Calu3 (cell line): Measurements from ENCODE around the gene HSDL1. TPM values are rescaled to one million over a fixed set of nuclear protein-coding genes. Genes with fewer than 3 reads are reported as not detected.

ENCODE experiments used
- BruUV-seq: library from RNA; stranded (reverse); fragments of 400-500 nt; replicated peaks from 2 replicates; lab custom pipeline; 2021; lab: Mats Ljungman, UMichigan
- CTCF ChIA-PET: fragments of 300-600 bp; sonication (Branson Sonifier 250); formaldehyde crosslinking; loops from one replicate; lab custom pipeline; 2022; ENCODE audit warnings: antibody characterized with exemption; lab: Charles Lee
- DNase-seq: peaks from one replicate; pipeline ENCODE4 v3.0.0; 2022
- H3K27ac Mint-ChIP-seq: one replicate; pipeline ENCODE4 v1.8.0; 2022; ENCODE audit warnings: mixed read lengths; ENCODE audit not compliant: unreplicated experiment
- H3K27me3 Mint-ChIP-seq: one replicate; pipeline ENCODE4 v1.8.0; 2022; ENCODE audit warnings: mixed read lengths; ENCODE audit not compliant: unreplicated experiment
- H3K36me3 Mint-ChIP-seq: one replicate; pipeline ENCODE4 v1.8.0; 2022; ENCODE audit warnings: mild to moderate bottlenecking, moderate library complexity, mixed read lengths; ENCODE audit not compliant: insufficient read depth, unreplicated experiment
- H3K4me1 Mint-ChIP-seq: one replicate; pipeline ENCODE4 v1.8.0; 2022; ENCODE audit warnings: mild to moderate bottlenecking, low read depth, mixed read lengths; ENCODE audit not compliant: unreplicated experiment
- H3K4me3 Mint-ChIP-seq: one replicate; pipeline ENCODE4 v1.8.0; 2022; ENCODE audit warnings: mild to moderate bottlenecking, low read depth, moderate library complexity, mixed read lengths; ENCODE audit not compliant: unreplicated experiment
- H3K9me3 Mint-ChIP-seq: one replicate; pipeline ENCODE4 v1.8.0; 2022; ENCODE audit warnings: low read depth, mixed read lengths; ENCODE audit not compliant: unreplicated experiment
- CTCF ChIP-seq: fragments of 200-600 bp; IDR thresholded peaks from one replicate; pipeline ENCODE4 v1.8.0; 2022; ENCODE audit warnings: antibody characterized with exemption; ENCODE audit not compliant: unreplicated experiment
- intact Hi-C: fragments of 100-400 bp; cut with micrococcal nuclease; formaldehyde crosslinking; loops from one replicate; pipeline ENCODE4 v1.10.0; 2022; ENCODE audit not compliant: unreplicated experiment
- total RNA-seq: library from RNA; stranded (reverse); gene quantifications from 2 replicates; pipeline ENCODE4 v1.2.3, GENCODE V29; 2022

The HSDL1 gene
- total RNA-seq, 1 experiment from 2014 or later: 20.8 TPM

- CTCF ChIA-PET: no interaction called here
- H3K4me1 Mint-ChIP-seq: peaks cover 9% of the 10 kb centered on the region
- no peaks in the 10 kb centered on the region for H3K9me3 Mint-ChIP-seq
- no peak for DNase-seq
- peaks cover 59% of the 10 kb centered on the region for H3K36me3 Mint-ChIP-seq
- no peaks in the 10 kb centered on the region for H3K27me3 Mint-ChIP-seq
- no peak for TF ChIP-seq CTCF
- H3K4me3 Mint-ChIP-seq: no peak overlapping the region
- BruUV-seq: no TSS peak
- intact Hi-C loops: loop anchor here (10.0 kb wide), 1 partner anchor 399 kb away; no protein-coding TSS in a partner anchor
- H3K27ac Mint-ChIP-seq: no peak overlapping the region
These were observed 49.5 kb downstream of the HSDL1 start for GRCh38 chr16:84095466-84095865.

GRCh38 chr16:84093879-84094270, 51.1 kb downstream of the HSDL1 start:
- Mint-ChIP-seq H3K4me1 (peaks cover 9% of the 10 kb centered on the region), H3K27me3 (no peaks in the 10 kb centered on the region), H3K36me3 (peaks cover 50% of the 10 kb centered on the region), H3K4me3 (no peak overlapping the region), H3K27ac (no peak overlapping the region), H3K9me3 (no peaks in the 10 kb centered on the region)
- no peak for DNase-seq
- intact Hi-C loops: loop anchor here (10.0 kb wide), 1 partner anchor 401 kb away; no protein-coding TSS in a partner anchor
- TF ChIP-seq CTCF: no peak
- BruUV-seq: no TSS peak
- CTCF ChIA-PET: no interaction called here

- Mint-ChIP-seq H3K27me3 (no peaks in the 10 kb centered on the region), H3K4me1 (peaks cover 9% of the 10 kb centered on the region), H3K9me3 (no peaks in the 10 kb centered on the region), H3K36me3 (peaks cover 45% of the 10 kb centered on the region), H3K27ac (no peak overlapping the region), H3K4me3 (no peak overlapping the region)
- intact Hi-C loops: loop anchor here (10.0 kb wide), 1 partner anchor 402 kb away; no protein-coding TSS in a partner anchor
- CTCF ChIA-PET: no interaction called here
- no peak for TF ChIP-seq CTCF
- DNase-seq: no peak
- BruUV-seq: no TSS peak
These were observed 51.7 kb downstream of the HSDL1 start for GRCh38 chr16:84093120-84093878.

GRCh38 chr16:84091460-84091859, 53.5 kb downstream of the HSDL1 start:
- H3K4me1 Mint-ChIP-seq: no peaks in the 10 kb centered on the region
- intact Hi-C loops: loop anchor here (10.0 kb wide), 1 partner anchor 403 kb away; no protein-coding TSS in a partner anchor
- CTCF ChIA-PET: no interaction called here
- H3K4me3 Mint-ChIP-seq: no peak overlapping the region
- no TSS peak for BruUV-seq
- no peak overlapping the region for H3K27ac Mint-ChIP-seq
- no peaks in the 10 kb centered on the region for H3K9me3 Mint-ChIP-seq
- no peaks in the 10 kb centered on the region for H3K27me3 Mint-ChIP-seq
- H3K36me3 Mint-ChIP-seq: peaks cover 38% of the 10 kb centered on the region
- TF ChIP-seq CTCF: no peak
- no peak for DNase-seq
